Measurements from ENCODE around the gene TMEM116.

DNA sequence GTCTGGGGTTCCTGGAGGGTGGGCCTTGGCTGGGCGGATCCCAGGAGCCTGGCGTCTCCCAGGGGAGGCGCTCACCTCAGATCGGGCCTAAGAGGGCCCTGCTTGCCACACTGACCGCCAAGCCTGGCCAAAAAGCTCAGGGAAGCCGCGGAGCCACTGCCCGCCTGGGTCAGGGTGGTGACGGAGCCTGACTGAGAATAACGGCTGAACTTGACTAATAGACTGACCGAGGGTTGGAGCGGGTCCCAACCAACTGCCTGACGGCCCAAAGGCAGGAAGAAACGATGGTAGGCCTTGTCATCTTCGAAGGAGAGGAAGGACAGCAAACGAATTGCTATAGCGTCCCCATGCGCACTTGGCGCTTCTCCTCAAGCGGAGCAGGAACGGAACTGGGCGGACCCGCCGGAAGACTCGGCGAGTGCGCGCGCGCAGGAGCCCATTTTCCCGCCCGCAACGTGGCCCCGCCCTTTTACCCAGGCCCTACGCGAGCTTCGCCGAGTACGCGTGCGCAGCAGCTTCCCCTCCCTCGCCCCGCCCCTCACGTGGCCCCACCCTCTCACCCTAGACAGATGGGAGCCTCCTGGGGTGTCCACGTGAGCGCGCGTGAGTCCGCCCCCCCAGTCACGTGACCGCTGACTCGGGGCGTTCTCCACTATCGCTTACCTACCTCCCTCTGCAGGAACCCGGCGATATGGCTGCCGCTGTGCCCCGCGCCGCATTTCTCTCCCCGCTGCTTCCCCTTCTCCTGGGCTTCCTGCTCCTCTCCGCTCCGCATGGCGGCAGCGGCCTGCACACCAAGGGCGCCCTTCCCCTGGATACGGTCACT, at the start of gene TMEM116, which contains the start of gene ERP29:
- no peak for TF ChIP-seq EZH2 (IDR thresholded peaks at IDR 0.05; ENCODE audit: borderline replicate concordance, low read length)
- peak; percentile 48 for TF ChIP-seq CTCF (IDR thresholded peaks at IDR 0.05; ENCODE audit: low read length)
